Activated T-helper 2 cell treated with anti-CD3 and anti-CD28 coated beads, Interferon-gamma antibody, Interleukin-2, Interleukin-4, amounts not matched to agents 10 μg/mL and 5 μg/mL and 100 μg/mL, durations not matched to agents 14 hours and 24 hours and 36 hours (primary cell): ENCODE results near the gene SLC6A11. TPM values are rescaled to one million over a fixed set of nuclear protein-coding genes. Genes with fewer than 3 reads are reported as not detected.

Source experiments
- DNase-seq: peaks from one replicate; pipeline ENCODE4 v3.0.0; 2021; ENCODE audit warnings: low spot score
- H3K27ac Mint-ChIP-seq: one replicate; pipeline ENCODE4 v1.8.0; 2021; ENCODE audit warnings: mixed read lengths
- H3K27me3 Mint-ChIP-seq: one replicate; pipeline ENCODE4 v1.8.0; 2021; ENCODE audit warnings: low read depth, mixed read lengths
- H3K36me3 Mint-ChIP-seq: one replicate; pipeline ENCODE4 v1.8.0; 2021; ENCODE audit warnings: low read depth, mixed read lengths
- H3K4me1 Mint-ChIP-seq: one replicate; pipeline ENCODE4 v1.8.0; 2021; ENCODE audit warnings: low read depth, mixed read lengths
- H3K4me3 Mint-ChIP-seq: one replicate; pipeline ENCODE4 v1.8.0; 2021; ENCODE audit warnings: low read depth, mild to moderate bottlenecking, moderate library complexity, mixed read lengths
- H3K9me3 Mint-ChIP-seq: one replicate; pipeline ENCODE4 v1.8.0; 2021; ENCODE audit warnings: mixed read lengths
- intact Hi-C: fragments of 100-400 bp; cut with micrococcal nuclease; formaldehyde crosslinking; loops from one replicate; pipeline ENCODE4 v1.15.1; 2023
- total RNA-seq: library from RNA; stranded (reverse); gene quantifications from 2 replicates; pipeline ENCODE4 v1.2.3, GENCODE V29; 2022

SLC6A11 gene
- total RNA-seq: not detected in 2 replicates

DNA sequence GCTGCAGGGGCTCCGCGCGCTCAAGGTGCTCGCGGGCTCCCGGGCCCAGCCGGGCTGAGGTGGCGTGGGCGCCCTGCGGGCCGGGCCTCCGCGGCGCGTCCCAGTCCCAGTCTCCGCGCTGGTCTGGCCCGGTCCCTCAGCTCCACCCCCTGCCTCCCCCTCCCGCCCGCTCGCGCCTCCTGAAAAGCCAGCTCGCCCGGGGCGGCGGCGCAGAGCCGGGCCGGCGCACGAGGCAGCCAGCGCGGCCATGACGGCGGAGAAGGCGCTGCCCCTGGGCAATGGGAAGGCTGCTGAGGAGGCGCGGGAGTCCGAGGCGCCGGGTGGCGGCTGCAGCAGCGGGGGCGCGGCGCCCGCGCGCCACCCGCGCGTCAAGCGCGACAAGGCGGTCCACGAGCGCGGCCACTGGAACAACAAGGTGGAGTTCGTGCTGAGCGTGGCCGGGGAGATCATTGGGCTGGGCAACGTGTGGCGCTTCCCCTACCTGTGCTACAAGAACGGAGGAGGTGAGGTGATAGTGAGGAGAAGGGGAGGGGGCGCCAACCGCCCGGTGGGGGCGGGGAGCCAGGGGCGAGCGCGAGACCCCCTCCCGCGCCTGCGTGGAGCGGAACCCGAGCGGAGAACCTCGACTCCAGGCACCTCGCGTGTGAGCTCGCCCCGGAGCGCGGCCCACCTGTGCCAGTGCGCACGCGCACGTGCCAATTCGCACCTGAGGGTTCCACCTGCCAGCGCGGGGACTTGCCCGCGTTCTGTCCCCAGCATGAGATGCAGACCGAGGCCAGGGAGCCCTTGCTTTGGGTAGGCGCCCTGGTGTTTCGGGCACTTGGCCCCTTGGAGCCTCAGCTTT is at the start of gene SLC6A11:
SLC6A11 (plus strand) TSS at position 210 of the 844 bp plus-strand sequence; CDS start at position 248, 38 bp downstream.
- DNase-seq: no peak
- intact Hi-C loops: no loop called here
- H3K4me3 Mint-ChIP-seq: no peak within 1 kb of the TSS
- no peaks in the 10 kb centered on the region for H3K4me1 Mint-ChIP-seq
- H3K27ac Mint-ChIP-seq: no peak within 1 kb of the TSS
- H3K27me3 Mint-ChIP-seq: peaks cover 21% of the 10 kb centered on the region
- no peaks in the 10 kb centered on the region for H3K36me3 Mint-ChIP-seq
- H3K9me3 Mint-ChIP-seq: no peaks in the 10 kb centered on the region

GRCh38 chr3:10768708-10769394 is 47.2 kb upstream of the SLC6A11 start:
- H3K9me3 Mint-ChIP-seq: no peaks in the 10 kb centered on the region
- no peak overlapping the region for H3K4me3 Mint-ChIP-seq
- no peak overlapping the region for H3K27ac Mint-ChIP-seq
- no peaks in the 10 kb centered on the region for H3K36me3 Mint-ChIP-seq
- no peak for DNase-seq
- H3K4me1 Mint-ChIP-seq: no peaks in the 10 kb centered on the region
- no peaks in the 10 kb centered on the region for H3K27me3 Mint-ChIP-seq
- intact Hi-C loops: no loop called here

DNA sequence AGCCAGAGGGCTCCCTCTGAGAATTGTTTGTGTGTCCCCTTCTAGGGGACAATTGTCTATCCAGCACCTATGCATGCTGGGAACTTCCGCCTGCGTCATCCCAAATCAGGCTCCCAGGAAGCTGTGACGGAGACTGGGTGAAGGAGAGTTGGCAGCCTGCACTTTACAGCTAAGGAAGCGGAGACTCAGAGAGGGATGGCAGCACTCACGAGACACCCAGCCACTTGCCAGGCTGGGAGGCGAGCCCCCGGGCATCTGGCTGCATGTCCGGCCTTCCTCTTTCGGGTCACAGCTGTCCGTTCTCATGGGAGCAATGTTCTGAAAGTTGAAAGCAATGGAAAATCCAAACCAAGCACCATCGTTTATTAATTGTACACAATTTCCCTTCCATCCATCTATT is 45.5 kb upstream of the SLC6A11 start:
- no peak overlapping the region for H3K4me3 Mint-ChIP-seq
- intact Hi-C loops: no loop called here
- H3K36me3 Mint-ChIP-seq: no peaks in the 10 kb centered on the region
- H3K4me1 Mint-ChIP-seq: no peaks in the 10 kb centered on the region
- no peak for DNase-seq
- H3K9me3 Mint-ChIP-seq: no peaks in the 10 kb centered on the region
- H3K27ac Mint-ChIP-seq: no peak overlapping the region
- H3K27me3 Mint-ChIP-seq: no peaks in the 10 kb centered on the region

GRCh38 chr3:10770981-10771380 is 45.0 kb upstream of the SLC6A11 start:
- H3K9me3 Mint-ChIP-seq: no peaks in the 10 kb centered on the region
- H3K4me3 Mint-ChIP-seq: no peak overlapping the region
- DNase-seq: no peak
- no peaks in the 10 kb centered on the region for H3K36me3 Mint-ChIP-seq
- no peak overlapping the region for H3K27ac Mint-ChIP-seq
- H3K27me3 Mint-ChIP-seq: no peaks in the 10 kb centered on the region
- H3K4me1 Mint-ChIP-seq: no peaks in the 10 kb centered on the region
- intact Hi-C loops: no loop called here

DNA sequence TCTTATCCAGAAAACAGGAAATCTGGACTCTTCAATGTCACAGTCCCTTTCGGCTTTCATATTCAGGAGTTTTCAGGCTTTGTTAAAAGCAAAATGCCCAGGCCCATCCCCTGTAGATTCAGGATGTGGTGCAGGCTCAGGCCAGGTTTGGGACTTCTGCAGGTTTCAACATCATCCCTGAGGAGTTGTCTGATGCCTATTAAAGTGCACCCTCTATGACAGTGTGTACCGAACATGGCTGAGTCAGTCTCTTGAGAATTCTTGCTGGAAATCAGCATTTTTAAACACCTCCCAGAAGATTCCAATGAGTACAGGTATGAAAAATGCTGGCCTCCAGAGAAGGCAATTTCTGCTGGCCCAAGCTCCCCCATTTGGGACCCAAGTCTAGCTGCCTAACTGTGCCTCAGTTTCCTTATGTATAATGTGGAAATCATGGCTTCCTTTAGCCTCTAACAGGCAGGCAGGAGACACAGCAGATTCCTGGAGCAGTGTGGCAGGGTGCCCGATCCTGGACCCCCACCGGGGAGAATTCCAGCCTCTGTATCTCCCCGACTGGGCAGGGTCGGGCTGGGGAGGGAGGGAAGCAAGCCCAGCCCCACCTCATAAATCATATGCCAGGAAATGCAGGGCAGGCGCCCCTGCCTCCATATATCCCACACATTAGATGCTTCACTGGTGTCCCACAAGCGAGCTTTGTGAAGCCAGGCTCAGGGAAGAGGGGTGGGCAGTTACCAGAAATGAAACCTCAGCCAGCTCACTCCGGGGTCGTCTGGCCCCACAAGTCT is 44.4 kb upstream of the SLC6A11 start:
- no peak overlapping the region for H3K4me3 Mint-ChIP-seq
- no peaks in the 10 kb centered on the region for H3K9me3 Mint-ChIP-seq
- H3K27me3 Mint-ChIP-seq: no peaks in the 10 kb centered on the region
- no peak overlapping the region for H3K27ac Mint-ChIP-seq
- DNase-seq: no peak
- intact Hi-C loops: no loop called here
- no peaks in the 10 kb centered on the region for H3K4me1 Mint-ChIP-seq
- H3K36me3 Mint-ChIP-seq: no peaks in the 10 kb centered on the region

GRCh38 chr3:10772271-10773161 is 43.5 kb upstream of the SLC6A11 start:
- no peak overlapping the region for H3K27ac Mint-ChIP-seq
- H3K27me3 Mint-ChIP-seq: no peaks in the 10 kb centered on the region
- no peaks in the 10 kb centered on the region for H3K36me3 Mint-ChIP-seq
- intact Hi-C loops: no loop called here
- no peaks in the 10 kb centered on the region for H3K4me1 Mint-ChIP-seq
- H3K9me3 Mint-ChIP-seq: no peaks in the 10 kb centered on the region
- H3K4me3 Mint-ChIP-seq: no peak overlapping the region
- no peak for DNase-seq

DNA sequence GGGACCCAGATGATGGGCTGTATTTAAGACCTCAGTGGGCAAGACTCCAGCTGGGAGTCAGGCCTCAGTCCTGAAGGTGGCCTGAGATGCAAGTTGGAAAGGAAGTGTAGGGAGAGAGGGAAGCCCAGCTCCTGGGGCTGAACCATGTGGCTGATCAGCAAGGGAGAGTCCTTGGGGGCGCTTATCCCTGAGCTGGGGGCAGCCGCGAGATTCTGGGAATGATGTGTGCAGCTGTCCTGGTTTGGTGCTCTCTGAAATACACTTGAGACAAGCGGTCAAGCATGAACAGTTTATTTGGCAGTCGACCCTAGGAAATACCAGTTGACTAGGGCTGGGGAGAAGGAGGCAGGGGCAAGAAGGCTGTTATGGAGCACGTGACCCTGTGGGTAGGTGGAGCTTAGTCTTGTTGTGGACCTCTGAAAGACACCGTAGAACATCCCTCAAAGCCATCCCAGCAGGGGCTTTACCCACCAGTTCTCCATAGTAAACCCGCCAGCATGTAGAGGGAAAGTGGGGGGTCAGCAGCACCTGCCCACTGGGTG is 41.8 kb upstream of the SLC6A11 start:
- no peaks in the 10 kb centered on the region for H3K9me3 Mint-ChIP-seq
- intact Hi-C loops: no loop called here
- H3K4me3 Mint-ChIP-seq: no peak overlapping the region
- no peak overlapping the region for H3K27ac Mint-ChIP-seq
- H3K27me3 Mint-ChIP-seq: no peaks in the 10 kb centered on the region
- H3K36me3 Mint-ChIP-seq: no peaks in the 10 kb centered on the region
- DNase-seq: no peak
- H3K4me1 Mint-ChIP-seq: no peaks in the 10 kb centered on the region

DNA sequence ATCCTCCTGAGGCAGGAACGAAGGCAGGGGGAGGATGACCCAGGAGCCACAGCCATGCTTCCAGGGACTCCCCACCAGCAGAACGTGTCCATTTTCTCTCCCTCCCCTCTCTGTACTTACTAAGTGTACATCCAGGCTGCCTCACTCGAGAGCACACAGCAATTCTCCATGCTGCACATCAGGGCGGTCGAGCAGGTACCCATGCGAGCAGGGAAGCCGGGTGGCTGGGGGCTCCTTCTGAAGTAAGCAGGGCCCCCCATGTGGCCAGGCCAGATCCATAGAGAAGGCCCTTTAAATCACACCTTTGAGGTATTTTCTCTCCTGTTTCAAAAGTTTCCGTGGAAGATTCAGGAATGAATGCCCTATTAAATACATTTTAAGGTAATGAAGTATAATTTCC is 41.2 kb upstream of the SLC6A11 start:
- Mint-ChIP-seq H3K27me3 (no peaks in the 10 kb centered on the region), H3K4me1 (no peaks in the 10 kb centered on the region), H3K36me3 (no peaks in the 10 kb centered on the region), H3K4me3 (no peak overlapping the region), H3K9me3 (no peaks in the 10 kb centered on the region), H3K27ac (no peak overlapping the region)
- DNase-seq: no peak
- intact Hi-C loops: no loop called here

GRCh38 chr3:10775259-10775658 is 40.8 kb upstream of the SLC6A11 start:
- H3K4me1 Mint-ChIP-seq: no peaks in the 10 kb centered on the region
- no peak overlapping the region for H3K27ac Mint-ChIP-seq
- intact Hi-C loops: no loop called here
- no peak overlapping the region for H3K4me3 Mint-ChIP-seq
- H3K9me3 Mint-ChIP-seq: no peaks in the 10 kb centered on the region
- H3K36me3 Mint-ChIP-seq: no peaks in the 10 kb centered on the region
- DNase-seq: no peak
- H3K27me3 Mint-ChIP-seq: no peaks in the 10 kb centered on the region

GRCh38 chr3:10775828-10776227 is 40.2 kb upstream of the SLC6A11 start:
- H3K27ac Mint-ChIP-seq: no peak overlapping the region
- DNase-seq: no peak
- H3K36me3 Mint-ChIP-seq: no peaks in the 10 kb centered on the region
- H3K27me3 Mint-ChIP-seq: no peaks in the 10 kb centered on the region
- H3K9me3 Mint-ChIP-seq: no peaks in the 10 kb centered on the region
- H3K4me1 Mint-ChIP-seq: no peaks in the 10 kb centered on the region
- intact Hi-C loops: no loop called here
- H3K4me3 Mint-ChIP-seq: no peak overlapping the region

DNA sequence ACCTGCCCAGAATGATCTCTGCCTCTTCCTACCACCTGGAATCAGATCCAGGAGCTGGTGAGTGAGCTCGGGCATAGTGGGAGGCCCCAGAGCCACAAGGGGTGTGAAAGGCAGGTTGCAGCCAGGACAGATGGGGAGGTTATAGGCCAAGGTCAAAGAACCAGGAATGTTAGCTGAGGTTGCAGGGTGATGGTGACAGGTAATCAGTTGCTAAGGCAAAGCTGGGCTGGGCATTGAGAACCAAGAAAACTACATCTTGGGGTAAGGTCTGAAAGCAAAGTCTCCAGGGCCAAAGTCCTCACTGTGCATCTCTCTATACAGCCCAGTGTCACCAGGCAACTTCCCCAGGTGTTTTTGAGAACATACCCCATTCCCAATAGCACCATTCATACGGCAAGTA is 38.4 kb upstream of the SLC6A11 start:
- no peaks in the 10 kb centered on the region for H3K4me1 Mint-ChIP-seq
- H3K4me3 Mint-ChIP-seq: no peak overlapping the region
- H3K9me3 Mint-ChIP-seq: no peaks in the 10 kb centered on the region
- no peak overlapping the region for H3K27ac Mint-ChIP-seq
- H3K36me3 Mint-ChIP-seq: no peaks in the 10 kb centered on the region
- no peak for DNase-seq
- no peaks in the 10 kb centered on the region for H3K27me3 Mint-ChIP-seq
- intact Hi-C loops: no loop called here
